NK-92 treated with Interleukin-12 subunit alpha and Interleukin-12 subunit beta, amount 100 ng/mL, for 24 hours (cell line): ENCODE data around the gene OR10D3.
"Not testable (repeated sequence)": the region's sequence is repeated elsewhere in the genome, so short reads cannot be mapped to it uniquely, and the experiment has no call there.

Source experiments
- DNase-seq: peaks from one replicate; lab custom pipeline; 2025; lab: John Stamatoyannopoulos, UW

OR10D3 gene

DNA sequence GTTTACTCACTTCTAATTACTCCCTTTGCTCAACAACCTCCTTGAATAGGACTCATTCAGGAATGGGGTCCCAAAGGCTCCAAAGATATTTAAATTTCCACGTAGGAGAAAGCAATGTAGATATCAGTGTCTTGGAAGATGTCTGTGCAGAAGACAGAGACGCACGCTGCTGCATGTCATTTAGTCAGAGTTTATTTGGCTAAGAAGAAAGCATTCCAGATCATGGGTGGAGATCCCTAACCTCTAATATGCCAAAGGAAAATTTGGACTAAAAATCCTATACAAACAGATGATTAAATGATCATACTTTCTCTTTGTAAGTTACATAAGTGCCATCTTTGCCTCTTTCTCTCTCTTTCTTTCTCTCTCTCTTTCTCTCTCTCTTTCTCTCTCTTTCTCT is at the start of gene OR10D3:
TSS of gene OR10D3 (plus strand) at position 278 of the 400 bp plus-strand sequence. CDS start 1,925 bp downstream, outside the sequence.
- DNase-seq: no peak

- DNase-seq: no peak
These were observed 40.1 kb upstream of the OR10D3 start for GRCh38 chr11:124143034-124143433.

GRCh38 chr11:124147951-124148350 is 35.2 kb upstream of the OR10D3 start:
- DNase-seq: no peak

DNA sequence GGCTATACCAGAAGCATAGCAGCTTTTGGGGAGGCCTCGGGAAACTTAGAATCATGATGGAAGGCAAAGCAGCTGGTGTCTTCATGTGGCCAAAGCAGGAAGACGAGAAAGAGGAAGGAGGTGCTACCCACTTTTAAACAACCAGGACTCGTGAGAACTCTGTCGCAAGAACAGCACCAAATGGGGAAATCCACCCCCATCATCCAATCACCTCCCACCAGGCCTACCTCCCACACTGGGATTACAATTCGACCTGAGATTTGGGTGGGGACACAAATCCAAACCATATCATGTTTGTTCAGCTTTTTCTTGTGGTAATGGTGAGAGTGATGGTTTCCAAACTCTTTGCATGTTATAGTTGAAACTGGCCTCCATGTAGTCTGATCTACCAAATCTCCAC is 32.5 kb upstream of the OR10D3 start:
- DNase-seq: no peak

DNA sequence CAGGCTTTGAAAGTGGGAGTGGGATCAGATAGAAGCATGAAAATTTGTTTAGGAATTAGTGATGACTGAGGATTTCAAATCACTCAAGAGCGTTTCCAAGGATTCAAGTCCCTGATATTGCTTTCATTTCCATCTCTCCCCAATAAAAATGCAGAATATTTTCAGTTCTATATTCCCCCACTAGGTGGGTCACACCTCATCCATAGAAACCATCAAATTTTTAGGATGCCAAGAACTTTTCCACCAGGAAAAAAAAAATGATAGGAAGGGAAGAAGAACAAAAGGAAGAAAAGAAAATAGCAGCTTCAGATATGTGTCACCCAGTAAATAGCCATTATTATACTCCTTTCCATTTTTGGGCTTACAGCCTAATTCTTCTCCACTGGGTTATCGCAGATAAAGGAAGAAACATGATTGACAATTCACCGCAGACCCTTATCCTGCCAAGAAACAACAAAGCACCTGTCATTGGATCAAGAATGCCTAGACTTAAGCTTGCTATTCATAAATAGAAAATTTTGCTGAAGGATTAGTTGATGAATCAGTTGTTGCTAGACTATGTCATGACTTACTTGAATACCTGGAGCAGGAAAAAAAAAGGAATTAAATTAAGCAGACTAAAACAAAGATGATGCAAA is 30.3 kb upstream of the OR10D3 start:
- no peak for DNase-seq

DNA sequence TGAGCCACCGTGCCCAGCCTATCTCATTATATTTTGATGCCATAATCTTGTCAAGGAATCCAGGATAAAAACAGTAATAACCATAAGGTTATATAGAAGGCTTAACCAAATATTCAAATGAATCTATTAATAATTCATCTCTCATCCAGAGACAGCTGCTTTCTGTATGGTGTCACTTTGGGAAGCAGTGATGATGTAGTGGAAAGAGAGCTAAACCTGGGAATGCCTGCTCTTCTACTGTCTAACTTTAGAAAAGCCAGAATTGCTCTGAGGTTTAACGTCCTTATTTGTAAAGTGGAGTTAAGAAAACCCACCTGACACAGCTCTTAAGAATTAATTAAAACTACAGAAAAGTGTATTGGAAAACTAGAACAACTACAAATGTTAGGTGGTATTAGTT is 29.3 kb upstream of the OR10D3 start:
- DNase-seq: no peak

DNA sequence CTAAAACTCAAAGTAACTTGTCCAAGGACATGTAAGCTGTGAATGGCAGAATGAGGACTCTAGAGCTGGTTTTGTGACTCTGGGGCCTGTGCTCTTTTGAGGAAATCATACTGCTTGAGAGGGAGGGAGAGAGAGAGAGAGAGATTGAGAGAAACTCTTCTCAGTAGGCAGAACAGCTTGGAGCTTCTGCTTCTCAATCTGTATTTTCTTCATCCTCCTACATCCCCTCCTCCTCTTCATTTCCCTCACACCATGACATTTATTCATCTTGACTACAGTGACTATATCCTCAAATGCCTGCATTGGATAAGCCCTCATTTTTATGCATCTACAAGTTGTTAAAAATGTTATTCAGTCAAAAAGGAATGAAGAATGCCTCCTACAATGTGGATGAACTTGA is 23.7 kb upstream of the OR10D3 start:
- DNase-seq: no peak

- DNase-seq: no peak
These were observed 22.2 kb upstream of the OR10D3 start for GRCh38 chr11:124160986-124161385.

DNA sequence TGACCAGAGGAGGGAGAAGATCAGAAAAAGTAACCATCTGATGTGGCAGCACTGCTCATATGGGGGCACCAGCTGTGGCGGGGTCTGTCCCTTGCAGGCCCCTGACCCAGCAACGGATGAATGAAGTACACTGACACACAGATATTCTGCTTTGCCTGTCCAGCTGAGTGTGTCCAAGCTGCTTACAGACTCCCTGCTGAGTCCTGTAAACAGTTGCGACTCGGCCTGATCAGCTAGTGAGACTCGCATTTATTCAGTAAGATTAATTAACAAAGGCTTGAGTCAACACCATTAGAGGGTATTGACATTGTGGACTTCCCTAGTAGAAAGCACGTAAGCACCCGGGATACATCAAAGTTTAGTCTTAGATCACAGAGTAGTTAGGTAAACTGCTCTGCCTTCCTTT is 15.3 kb upstream of the OR10D3 start:
- no peak for DNase-seq

- no peak for DNase-seq
These were observed 14.3 kb upstream of the OR10D3 start for GRCh38 chr11:124168796-124169195.

DNA sequence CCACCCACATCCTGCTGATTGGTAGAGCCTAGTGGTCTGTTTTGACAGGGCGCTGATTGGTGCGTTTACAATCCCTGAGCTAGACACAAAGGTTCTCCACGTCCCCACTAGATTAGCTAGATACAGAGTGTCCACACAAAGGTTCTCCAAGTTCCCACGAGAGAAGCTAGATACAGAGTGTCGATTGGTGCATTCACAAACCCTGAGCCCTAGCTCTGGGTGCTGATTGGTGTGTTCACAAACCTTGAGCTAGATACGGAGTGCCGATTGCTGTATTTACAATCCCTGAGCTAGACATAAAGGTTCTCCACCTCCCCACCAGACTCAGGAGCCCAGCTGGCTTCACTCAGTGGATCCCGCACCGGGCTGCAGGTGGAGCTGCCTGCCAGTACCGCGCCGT is 12.8 kb upstream of the OR10D3 start:
- not testable (repeated sequence) for DNase-seq

GRCh38 chr11:124170801-124171586 is 12.2 kb upstream of the OR10D3 start:
- no peak for DNase-seq

DNA sequence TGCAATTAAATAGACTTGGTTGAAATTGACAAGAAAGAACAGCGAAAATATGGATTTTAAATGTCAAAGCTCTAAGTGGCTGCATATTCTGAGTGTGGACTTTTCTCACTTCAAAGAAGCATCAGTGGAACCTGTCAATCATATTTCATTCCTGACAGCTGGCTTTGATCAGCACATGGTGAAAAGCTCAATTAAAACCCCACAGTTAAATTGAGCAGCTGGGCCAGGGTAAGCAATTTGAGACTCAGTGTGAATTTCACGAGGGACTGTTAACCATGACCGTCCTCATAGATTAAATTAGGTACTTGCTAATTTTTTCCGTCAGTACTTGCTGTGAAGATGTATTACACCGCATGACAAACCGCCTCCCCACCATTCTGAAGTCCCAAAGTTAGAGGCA is 11.0 kb upstream of the OR10D3 start:
- no peak for DNase-seq

GRCh38 chr11:124172599-124172998 is 10.5 kb upstream of the OR10D3 start:
- DNase-seq: no peak

GRCh38 chr11:124174001-124174583 is 9.1 kb upstream of the OR10D3 start:
- DNase-seq: no peak

GRCh38 chr11:124176925-124177715 is 6.0 kb upstream of the OR10D3 start:
- no peak for DNase-seq

DNA sequence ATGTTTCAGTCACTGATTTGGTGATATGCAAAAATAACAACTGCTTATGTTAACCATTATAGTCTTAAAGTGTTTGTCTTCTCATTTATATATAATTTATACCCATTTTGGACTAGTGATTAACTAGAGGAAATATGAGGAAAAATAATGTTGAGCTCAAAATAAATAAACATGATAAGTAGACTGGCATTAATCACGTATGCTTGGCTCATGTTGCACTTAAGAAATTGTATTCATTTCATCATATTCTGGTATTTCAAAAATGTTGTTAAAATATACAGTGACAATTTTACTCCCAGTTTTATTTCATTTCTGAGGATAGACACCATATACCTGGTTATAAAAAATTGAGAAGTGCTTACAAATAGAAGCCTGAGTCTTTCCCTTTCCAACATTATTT is 3.8 kb upstream of the OR10D3 start:
- no peak for DNase-seq

DNA sequence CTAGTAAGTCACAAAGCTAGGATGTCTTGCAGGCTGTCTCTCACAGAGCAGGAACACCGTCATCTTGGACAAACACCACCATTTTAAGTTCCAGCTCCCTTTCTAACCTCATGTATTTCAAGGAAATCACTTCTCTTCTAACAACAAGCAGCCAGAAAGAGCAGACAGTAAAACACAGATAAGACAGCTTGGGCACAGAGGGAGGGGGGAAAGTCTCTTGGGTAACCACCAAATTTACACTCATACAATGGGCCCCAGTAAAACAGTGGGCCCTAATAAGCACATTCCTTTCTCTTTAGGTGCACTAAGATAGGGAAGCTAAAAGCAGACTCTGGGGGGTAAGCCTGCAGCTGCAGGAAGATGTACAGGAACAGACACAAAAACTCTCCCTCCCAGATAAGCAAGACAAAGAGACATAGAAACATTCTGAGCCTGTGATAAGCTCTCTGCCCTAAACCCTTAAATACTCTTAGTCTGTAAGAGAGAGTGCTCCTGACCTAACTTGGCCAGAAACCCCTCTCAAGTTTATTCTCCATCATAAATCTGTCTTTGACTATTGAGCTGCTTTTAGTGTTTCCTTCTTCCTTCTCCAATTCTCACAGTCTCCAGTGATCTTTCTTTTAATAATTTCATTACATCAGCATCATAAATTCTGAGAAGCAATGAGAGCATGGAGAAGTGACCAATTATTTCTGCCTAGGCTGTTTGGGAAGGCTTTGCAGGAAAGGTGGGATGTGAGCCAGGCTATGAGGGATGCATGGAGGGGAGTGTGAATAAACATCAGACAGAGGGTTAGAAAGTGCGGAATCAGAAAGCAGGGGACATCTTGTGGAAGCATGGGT is 7.4 kb downstream of the OR10D3 start:
- DNase-seq: no peak

GRCh38 chr11:124193221-124194010 is 10.3 kb downstream of the OR10D3 start:
- no peak for DNase-seq

GRCh38 chr11:124194293-124195188 is 11.4 kb downstream of the OR10D3 start:
- no peak for DNase-seq
